Cardiac muscle cell (in vitro differentiated cells and primary cell): ENCODE results near the gene SLC16A9. TPM values are rescaled to one million over a fixed set of nuclear protein-coding genes. Genes with fewer than 3 reads are reported as not detected.
"Not testable (repeated sequence)": the region's sequence is repeated elsewhere in the genome, so short reads cannot be mapped to it uniquely, and the experiment has no call there.

Experiments used
- DNase-seq, 2 donors: peaks; one replicate each; pipeline versions ENCODE4 v3.0.0 to v3.0.0-alpha.2; 2010 to 2017; ENCODE audit warnings: low read depth in 1 of 2, low spot score in 1 of 2
- H3K27ac ChIP-seq: fragments of 200-600 bp; sonication (generic); 2 replicates; pipeline ENCODE4 v1.5.1; 2016
- H3K27me3 ChIP-seq: fragments of 200-600 bp; sonication (generic); 2 replicates; pipeline ENCODE4 v1.6.0; 2016; ENCODE audit warnings: control low read depth
- H3K36me3 ChIP-seq: fragments of 200-600 bp; sonication (generic); 2 replicates; pipeline ENCODE4 v1.5.1; 2016; ENCODE audit warnings: control low read depth
- H3K4me1 ChIP-seq: fragments of 200-600 bp; sonication (generic); 2 replicates; pipeline ENCODE4 v1.8.1; 2017; ENCODE audit warnings: low read depth, mild to moderate bottlenecking, mixed run types
- H3K4me3 ChIP-seq: fragments of 200-600 bp; sonication (generic); 2 replicates; pipeline ENCODE4 v1.5.1; 2016; ENCODE audit warnings: mild to moderate bottlenecking
- H3K9me3 ChIP-seq: fragments of 200-600 bp; sonication (generic); 2 replicates; pipeline ENCODE4 v1.5.1; 2017; ENCODE audit warnings: low read depth, mild to moderate bottlenecking, control low read depth
- polyA plus RNA-seq: library from polyadenylated mRNA; unstranded; fragments of >200 nt; fragmentation: Nextera tagmentation; extraction: Ambion mirVana; gene quantifications from 2 replicates; pipeline ENCODE4 v1.2.1, GENCODE V29; 2016
- total RNA-seq: library from RNA; depleted of rRNA; stranded (reverse); fragments of >200 nt; gene quantifications from 2 replicates; pipeline ENCODE4 v1.2.3, GENCODE V29; 2016
- TF ChIP-seq, protein P1 (sequence below): IDR thresholded peaks from 2 replicates; pipeline ENCODE4 v1.5.1; 2012; ENCODE audit warnings: low read depth, mild to moderate bottlenecking, low read length

Gene SLC16A9
- total and polyA plus RNA-seq, 2 experiments from 2014 or later = 3.0 to 3.5 TPM

DNA sequence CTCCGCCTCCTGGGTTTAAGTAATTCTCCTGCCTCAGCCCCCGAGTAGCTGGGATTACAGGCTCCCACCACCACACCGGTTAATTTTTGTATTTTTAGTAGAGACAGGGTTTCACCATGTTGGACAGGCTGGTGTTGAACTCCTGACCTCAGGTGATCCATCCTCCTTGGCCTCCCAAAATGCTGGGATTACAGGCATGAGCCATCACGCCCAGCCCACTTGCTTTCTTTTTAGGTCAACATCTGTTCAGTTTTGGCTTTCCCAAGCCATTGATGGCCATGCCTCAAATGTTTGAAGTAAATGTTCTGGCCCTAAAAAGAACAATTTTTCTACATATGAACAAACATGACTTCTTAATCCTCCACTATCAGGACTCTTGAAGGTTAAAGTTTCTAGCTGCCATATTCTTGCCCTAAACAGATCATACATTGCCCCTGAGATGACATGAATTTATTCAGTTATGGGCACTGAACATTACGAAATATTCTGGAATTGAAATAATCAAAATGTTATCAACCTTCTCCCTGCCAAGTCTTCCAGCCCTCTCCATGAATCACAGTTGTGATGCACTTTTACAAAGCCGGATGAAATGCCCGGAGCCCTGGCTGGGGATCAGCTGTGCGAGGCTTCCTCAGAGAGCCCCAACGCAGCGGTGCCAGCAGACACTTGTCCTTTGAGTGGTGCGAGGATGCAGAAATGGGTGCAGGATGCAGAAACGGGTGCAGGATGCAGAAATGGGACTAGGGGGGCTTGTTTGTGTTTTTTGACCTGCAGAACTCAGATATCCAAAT, 40.7 kb upstream of the SLC16A9 start:
- Histone ChIP-seq H3K4me3 (no peak overlapping the region), H3K9me3 (no peaks in the 10 kb centered on the region), H3K36me3 (no peaks in the 10 kb centered on the region), H3K27me3 (no peaks in the 10 kb centered on the region), H3K4me1 (no peaks in the 10 kb centered on the region), H3K27ac (no peak overlapping the region)
- TF ChIP-seq, protein P1, sequence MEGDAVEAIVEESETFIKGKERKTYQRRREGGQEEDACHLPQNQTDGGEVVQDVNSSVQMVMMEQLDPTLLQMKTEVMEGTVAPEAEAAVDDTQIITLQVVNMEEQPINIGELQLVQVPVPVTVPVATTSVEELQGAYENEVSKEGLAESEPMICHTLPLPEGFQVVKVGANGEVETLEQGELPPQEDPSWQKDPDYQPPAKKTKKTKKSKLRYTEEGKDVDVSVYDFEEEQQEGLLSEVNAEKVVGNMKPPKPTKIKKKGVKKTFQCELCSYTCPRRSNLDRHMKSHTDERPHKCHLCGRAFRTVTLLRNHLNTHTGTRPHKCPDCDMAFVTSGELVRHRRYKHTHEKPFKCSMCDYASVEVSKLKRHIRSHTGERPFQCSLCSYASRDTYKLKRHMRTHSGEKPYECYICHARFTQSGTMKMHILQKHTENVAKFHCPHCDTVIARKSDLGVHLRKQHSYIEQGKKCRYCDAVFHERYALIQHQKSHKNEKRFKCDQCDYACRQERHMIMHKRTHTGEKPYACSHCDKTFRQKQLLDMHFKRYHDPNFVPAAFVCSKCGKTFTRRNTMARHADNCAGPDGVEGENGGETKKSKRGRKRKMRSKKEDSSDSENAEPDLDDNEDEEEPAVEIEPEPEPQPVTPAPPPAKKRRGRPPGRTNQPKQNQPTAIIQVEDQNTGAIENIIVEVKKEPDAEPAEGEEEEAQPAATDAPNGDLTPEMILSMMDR = no peak
- DNase-seq = peak in 1 of 2 donors; percentile 9

DNA sequence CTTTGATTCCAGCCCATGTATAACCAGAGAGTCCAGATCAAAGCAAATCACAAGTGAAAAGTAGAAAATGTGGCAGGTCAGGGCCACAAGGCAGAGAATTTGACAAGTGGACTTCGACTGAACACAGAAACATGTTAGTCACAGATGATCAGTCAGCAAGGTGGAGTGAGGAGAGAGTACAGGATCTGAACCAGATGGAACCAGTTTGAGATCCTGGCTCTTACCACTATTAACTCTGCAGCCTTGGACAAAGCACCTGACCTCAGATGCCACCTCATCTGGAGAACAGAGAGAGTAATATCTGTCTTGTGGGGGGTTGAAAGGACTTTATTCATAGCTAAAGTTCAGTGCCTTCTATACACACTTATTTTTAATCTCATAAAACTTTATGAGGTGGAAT, 39.2 kb upstream of the SLC16A9 start:
- Histone ChIP-seq H3K36me3 (no peaks in the 10 kb centered on the region), H3K27me3 (no peaks in the 10 kb centered on the region), H3K27ac (no peak overlapping the region), H3K4me3 (no peak overlapping the region), H3K4me1 (no peaks in the 10 kb centered on the region), H3K9me3 (no peaks in the 10 kb centered on the region)
- DNase-seq = no peak
- TF ChIP-seq, protein P1 = no peak

DNA sequence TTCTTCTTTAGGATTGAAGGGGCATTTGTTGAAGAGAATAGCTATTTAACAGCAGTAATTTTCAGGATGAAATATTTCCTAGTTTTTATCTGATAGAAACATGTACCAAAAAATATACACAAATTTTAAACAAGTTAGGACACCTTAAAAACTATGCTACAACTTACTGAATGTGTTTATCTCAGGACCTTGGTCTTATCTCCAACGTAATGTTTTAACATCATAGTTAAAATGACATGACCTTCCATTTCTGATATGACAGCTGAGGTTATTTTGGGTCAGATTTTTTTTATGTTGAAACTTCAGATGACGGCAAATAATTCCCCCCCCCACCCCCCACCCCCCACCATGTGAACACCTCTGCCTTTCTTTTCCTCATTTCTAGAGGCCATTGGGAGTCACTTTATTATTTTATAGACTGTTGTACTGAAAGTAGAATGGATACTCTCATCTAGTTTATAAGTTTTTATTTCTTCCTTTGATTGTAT, 35.6 kb upstream of the SLC16A9 start:
- no peaks in the 10 kb centered on the region for H3K4me1 ChIP-seq
- no peaks in the 10 kb centered on the region for H3K9me3 ChIP-seq
- H3K27ac ChIP-seq = no peak overlapping the region
- DNase-seq = no peak
- H3K36me3 ChIP-seq = no peaks in the 10 kb centered on the region
- TF ChIP-seq, protein P1 = no peak
- no peaks in the 10 kb centered on the region for H3K27me3 ChIP-seq
- no peak overlapping the region for H3K4me3 ChIP-seq

DNA sequence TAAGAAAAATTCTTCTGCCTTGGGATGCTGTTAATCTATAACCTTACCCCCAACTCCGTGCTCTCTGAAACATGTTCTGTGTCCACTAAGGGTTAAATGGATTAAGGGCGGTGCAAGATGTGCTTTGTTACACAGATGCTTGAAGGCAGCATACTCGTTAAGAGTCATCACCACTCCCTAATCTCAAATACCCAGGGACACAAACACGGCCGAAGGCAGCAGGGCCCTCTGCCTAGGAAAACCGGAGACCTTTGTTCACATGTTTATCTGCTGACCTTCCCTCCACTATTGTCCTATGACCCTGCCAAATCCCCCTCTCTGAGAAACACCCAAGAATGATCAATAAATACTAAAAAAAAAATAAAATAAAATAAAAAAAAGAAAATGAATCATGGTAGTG, 35.1 kb upstream of the SLC16A9 start:
- not testable (repeated sequence) for H3K4me3 ChIP-seq, H3K9me3 ChIP-seq, H3K36me3 ChIP-seq, H3K4me1 ChIP-seq, H3K27ac ChIP-seq, H3K27me3 ChIP-seq, DNase-seq

GRCh38 chr10:59744156-59744555, 34.5 kb upstream of the SLC16A9 start:
- not testable (repeated sequence) for H3K9me3 ChIP-seq, H3K4me3 ChIP-seq, H3K27ac ChIP-seq, H3K4me1 ChIP-seq, DNase-seq, H3K36me3 ChIP-seq, H3K27me3 ChIP-seq

- H3K36me3 ChIP-seq = no peaks in the 10 kb centered on the region
- TF ChIP-seq, protein P1 = no peak
- no peaks in the 10 kb centered on the region for H3K27me3 ChIP-seq
- no peak overlapping the region for H3K4me3 ChIP-seq
- no peaks in the 10 kb centered on the region for H3K9me3 ChIP-seq
- no peak overlapping the region for H3K27ac ChIP-seq
- H3K4me1 ChIP-seq = no peaks in the 10 kb centered on the region
- DNase-seq = no peak
These were observed 31.9 kb upstream of the SLC16A9 start for GRCh38 chr10:59741583-59741982.
